GM23338 (cell line): ENCODE results near the gene PTPRZ1. TPM values are rescaled to one million over a fixed set of nuclear protein-coding genes. Genes with fewer than 3 reads are reported as not detected.

ENCODE experiments used
- ATAC-seq: fragments of 200-7000 bp; cut with Tn5 transposase; 3 replicates; pipeline ENCODE4 v1.9.1; 2020
- DNase-seq: peaks from one replicate; pipeline ENCODE4 v3.0.0-alpha.2; 2015; ENCODE audit warnings: low spot score
- H2AFZ ChIP-seq: fragments of 200-600 bp; sonication (generic); 2 replicates; pipeline ENCODE4 v1.8.0; 2016; ENCODE audit warnings: antibody characterized with exemption, mild to moderate bottlenecking, moderate library complexity
- H3F3A ChIP-seq: fragments of 200-600 bp; sonication (generic); replicated peaks from 2 replicates; pipeline ENCODE4 v1.8.0; 2017; ENCODE audit warnings: antibody characterized with exemption, mixed run types, low read depth
- H3K27ac ChIP-seq: fragments of 200-600 bp; sonication (generic); 2 replicates; pipeline ENCODE4 v1.6.1; 2016; ENCODE audit warnings: low read depth
- H3K27me3 ChIP-seq: fragments of 200-600 bp; sonication (generic); 2 replicates; pipeline ENCODE4 v1.8.0; 2016; ENCODE audit warnings: mild to moderate bottlenecking, mixed run types, moderate library complexity; ENCODE audit not compliant: insufficient read depth
- H3K36me3 ChIP-seq: fragments of 200-600 bp; sonication (generic); 2 replicates; pipeline ENCODE4 v1.8.0; 2016; ENCODE audit warnings: mild to moderate bottlenecking; ENCODE audit not compliant: insufficient read depth
- H3K4me1 ChIP-seq: fragments of 200-600 bp; sonication (generic); 2 replicates; pipeline ENCODE4 v1.8.0; 2016; ENCODE audit warnings: mild to moderate bottlenecking, moderate library complexity; ENCODE audit not compliant: insufficient read depth
- H3K4me2 ChIP-seq: fragments of 200-600 bp; sonication (generic); 2 replicates; pipeline ENCODE4 v1.7.1; 2017; ENCODE audit warnings: mixed run types
- H3K4me3 ChIP-seq: fragments of 200-600 bp; sonication (generic); 2 replicates; pipeline ENCODE4 v1.6.1; 2016; ENCODE audit warnings: mixed run types
- H3K79me2 ChIP-seq: fragments of 200-600 bp; sonication (generic); replicated peaks from 2 replicates; pipeline ENCODE4 v1.8.0; 2017; ENCODE audit warnings: mild to moderate bottlenecking; ENCODE audit not compliant: insufficient read depth
- H3K9me2 ChIP-seq: fragments of 200-600 bp; sonication (generic); 2 replicates; pipeline ENCODE4 v1.8.0; 2017; ENCODE audit not compliant: insufficient read depth
- H4K20me1 ChIP-seq: fragments of 200-600 bp; sonication (generic); replicated peaks from 2 replicates; pipeline ENCODE4 v1.8.0; 2017; ENCODE audit warnings: mild to moderate bottlenecking; ENCODE audit not compliant: insufficient read depth
- H3K27ac Mint-ChIP-seq: 2 replicates; pipeline ENCODE4 v1.8.0; 2020; ENCODE audit warnings: inconsistent platforms, mild to moderate bottlenecking, moderate library complexity, mixed read lengths
- H3K27me3 Mint-ChIP-seq: 3 replicates; pipeline ENCODE4 v1.8.0; 2022; ENCODE audit warnings: low read depth, mild to moderate bottlenecking, moderate library complexity, mixed read lengths, inconsistent platforms; ENCODE audit not compliant: insufficient read depth, poor library complexity
- H3K36me3 Mint-ChIP-seq: 3 replicates; pipeline ENCODE4 v1.8.0; 2021; ENCODE audit warnings: low read depth, mild to moderate bottlenecking, inconsistent platforms, moderate library complexity, mixed read lengths
- H3K4me1 Mint-ChIP-seq: 3 replicates; pipeline ENCODE4 v1.8.0; 2020; ENCODE audit warnings: mild to moderate bottlenecking, inconsistent platforms, mixed read lengths
- H3K4me3 Mint-ChIP-seq: 3 replicates; pipeline ENCODE4 v1.8.0; 2021; ENCODE audit warnings: moderate library complexity, mild to moderate bottlenecking, inconsistent platforms, mixed read lengths
- H3K9me3 Mint-ChIP-seq: 3 replicates; pipeline ENCODE4 v1.8.0; 2020; ENCODE audit warnings: moderate library complexity, mild to moderate bottlenecking, inconsistent platforms, mixed read lengths
- CREB1 ChIP-seq: fragments of 250-450 bp; sonication (Bioruptor Pico); IDR thresholded peaks from 2 replicates; pipeline ENCODE4 v1.5.0; 2020; ENCODE audit warnings: low read depth, mild to moderate bottlenecking, moderate library complexity
- EZH2 ChIP-seq: fragments of 200-600 bp; sonication (generic); IDR thresholded peaks from one replicate; pipeline ENCODE4 v1.8.0; 2017; ENCODE audit warnings: antibody characterized with exemption, mild to moderate bottlenecking, low read depth; ENCODE audit not compliant: unreplicated experiment
- EZH2phosphoT487 ChIP-seq: fragments of 200-600 bp; sonication (generic); IDR thresholded peaks from one replicate; pipeline ENCODE4 v1.8.1; 2018; ENCODE audit warnings: antibody characterized with exemption; ENCODE audit not compliant: unreplicated experiment
- JUNB ChIP-seq: IDR thresholded peaks from one replicate; pipeline ENCODE4 v1.6.1; 2016; ENCODE audit warnings: antibody characterized with exemption; ENCODE audit not compliant: unreplicated experiment
- NANOG ChIP-seq: IDR thresholded peaks from 2 replicates; pipeline ENCODE4 v1.6.1; 2016; ENCODE audit warnings: antibody characterized with exemption, borderline replicate concordance
- POLR2AphosphoS5 ChIP-seq: IDR thresholded peaks from 2 replicates; pipeline ENCODE4 v1.6.1; 2016; ENCODE audit warnings: antibody characterized with exemption, low read depth
- ZNF114 ChIP-seq: fragments of 250-450 bp; sonication (Bioruptor Pico); IDR thresholded peaks from 2 replicates; pipeline ENCODE4 v1.5.0; 2020; ENCODE audit warnings: mild to moderate bottlenecking, moderate library complexity
- ZNF462 ChIP-seq: fragments of 250-450 bp; sonication (Bioruptor Pico); IDR thresholded peaks from 2 replicates; pipeline ENCODE4 v1.5.0; 2020; ENCODE audit warnings: mild to moderate bottlenecking, moderate library complexity
- polyA plus RNA-seq: library from polyadenylated mRNA; unstranded; fragments of >200 nt; fragmentation: Nextera tagmentation; extraction: Ambion mirVana; gene quantifications from 2 replicates; pipeline ENCODE4 v1.2.1, GENCODE V29; 2016
- total RNA-seq: library from RNA; depleted of rRNA; stranded (reverse); fragments of >200 nt; shearing (Covaris generic); gene quantifications from 2 replicates; pipeline ENCODE4 v1.2.3, GENCODE V29; 2014

PTPRZ1 gene
- total and polyA plus RNA-seq, 2 experiments from 2014 or later = 160 to 230 TPM

GRCh38 chr7:121961089-121961867 lies 88.3 kb downstream of the PTPRZ1 start (continued):
- no peak for TF ChIP-seq ZNF462 (CRISPR knock-in tag)

GRCh38 chr7:121966276-121966934 lies 93.4 kb downstream of the PTPRZ1 start:
- H3K79me2 ChIP-seq = peaks cover 64% of the 10 kb centered on the region
- no peak for DNase-seq
- Mint-ChIP-seq H3K27ac (peak overlapping the region; percentile 95), H3K4me3 (no peak overlapping the region), H3K4me1 (peaks cover 53% of the 10 kb centered on the region), H3K36me3 (peaks cover 45% of the 10 kb centered on the region), H3K9me3 (no peaks in the 10 kb centered on the region; the same call in 1 of the 3 replicates), H3K27me3 (no peaks in the 10 kb centered on the region)
- H3K27me3 ChIP-seq = no peaks in the 10 kb centered on the region
- no peaks in the 10 kb centered on the region for H3F3A ChIP-seq
- no peaks in the 10 kb centered on the region for H3K36me3 ChIP-seq
- H3K4me3 ChIP-seq = no peak overlapping the region
- H3K4me2 ChIP-seq = 0 out of 2 replicates have a peak overlapping the region, but pooled peaks have one; percentile 5
- H3K9me2 ChIP-seq = no peaks in the 10 kb centered on the region
- no peaks in the 10 kb centered on the region for H4K20me1 ChIP-seq
- no peak overlapping the region for H2AFZ ChIP-seq
- peak overlapping the region; percentile 72 for H3K27ac ChIP-seq
- H3K4me1 ChIP-seq = peaks cover 57% of the 10 kb centered on the region
- ATAC-seq = no peak
- no peak for TF ChIP-seq POLR2AphosphoS5
- TF ChIP-seq EZH2phosphoT487 = no peak
- TF ChIP-seq JUNB = no peak
- TF ChIP-seq NANOG = no peak
- no peak for TF ChIP-seq ZNF462 (CRISPR knock-in tag)
- no peak for TF ChIP-seq CREB1 (CRISPR knock-in tag)
- no peak for TF ChIP-seq EZH2
- TF ChIP-seq ZNF114 (CRISPR knock-in tag) = no peak
